GM21576 (cell line): Measurements from ENCODE around the gene ADGRG6.
A peak's percentile ranks its signal among the peaks of the same experiment; 100 is the strongest.

Experiments
- ATAC-seq: cut with Tn5 transposase; IDR thresholded peaks from one replicate; pipeline ENCODE4 v1.9.1; 2021; ENCODE audit warnings: mild to moderate bottlenecking, moderate library complexity; ENCODE audit not compliant: unreplicated experiment

Gene ADGRG6

GRCh38 chr6:142374091-142374770 is 72.4 kb downstream of the ADGRG6 start:
- ATAC-seq, result no peak

GRCh38 chr6:142374965-142375733 is 73.3 kb downstream of the ADGRG6 start:
- ATAC-seq, result no peak

- ATAC-seq, result no peak
Measured at GRCh38 chr6:142376115-142376514, 74.3 kb downstream of the ADGRG6 start.

GRCh38 chr6:142376800-142377496 is 75.1 kb downstream of the ADGRG6 start:
- no peak for ATAC-seq

- ATAC-seq, result no peak
Measured at GRCh38 chr6:142377497-142377848, 75.7 kb downstream of the ADGRG6 start.

GRCh38 chr6:142378138-142378875 is 76.5 kb downstream of the ADGRG6 start:
- no peak for ATAC-seq

- no peak for ATAC-seq
Measured at GRCh38 chr6:142380626-142381025, 78.8 kb downstream of the ADGRG6 start.

- no peak for ATAC-seq
Measured at GRCh38 chr6:142381181-142381580, 79.4 kb downstream of the ADGRG6 start.

GRCh38 chr6:142381845-142382378 is 80.1 kb downstream of the ADGRG6 start:
- ATAC-seq, result no peak

GRCh38 chr6:142384519-142385254 is 82.9 kb downstream of the ADGRG6 start:
- no peak for ATAC-seq

- ATAC-seq, result no peak
Measured at GRCh38 chr6:142385352-142385751, 83.5 kb downstream of the ADGRG6 start.

- ATAC-seq, result no peak
Measured at GRCh38 chr6:142386657-142387056, 84.8 kb downstream of the ADGRG6 start.

GRCh38 chr6:142387997-142388815 is 86.4 kb downstream of the ADGRG6 start:
- ATAC-seq, result peak; percentile 74

- no peak for ATAC-seq
Measured at GRCh38 chr6:142395266-142395665, 93.5 kb downstream of the ADGRG6 start.

- ATAC-seq, result peak; percentile 96
Measured at GRCh38 chr6:142395768-142396231, 94.0 kb downstream of the ADGRG6 start.

GRCh38 chr6:142398353-142398752 is 96.5 kb downstream of the ADGRG6 start:
- ATAC-seq, result no peak

GRCh38 chr6:142399739-142400138 is 97.9 kb downstream of the ADGRG6 start:
- no peak for ATAC-seq

GRCh38 chr6:142400495-142400894 is 98.7 kb downstream of the ADGRG6 start:
- no peak for ATAC-seq

GRCh38 chr6:142401838-142402237 is 100.0 kb downstream of the ADGRG6 start:
- no peak for ATAC-seq
